GM12878 (cell line): ENCODE measurements around the gene PDE10A.

Source experiments
- CREB1 ChIP-seq: IDR thresholded peaks from 2 replicates; pipeline ENCODE4 v1.6.1; 2012; ENCODE audit warnings: low read depth, mild to moderate bottlenecking, inconsistent platforms
- EZH2 ChIP-seq: IDR thresholded peaks from 2 replicates; pipeline ENCODE4 v1.6.1; 2012; ENCODE audit warnings: low read depth, mild to moderate bottlenecking, control low read depth, inconsistent platforms, low read length, borderline replicate concordance; ENCODE audit not compliant: control insufficient read depth
- LARP7 ChIP-seq: fragments of 450-650 bp; IDR thresholded peaks from 2 replicates; pipeline ENCODE4 v1.6.1; 2017; ENCODE audit warnings: mild to moderate bottlenecking
- POLR2AphosphoS5 ChIP-seq: IDR thresholded peaks from 2 replicates; pipeline ENCODE4 v1.6.1; 2011; ENCODE audit warnings: mild to moderate bottlenecking, low read length, inconsistent platforms
- TF ChIP-seq, protein P1 (sequence below), 3 experiments: IDR thresholded peaks in 2 of 3; conservative IDR thresholded peaks in 1 of 3; 2 replicates each; pipeline ENCODE4 v1.5.1; 2011; ENCODE audit warnings: low read depth in 3 of 3, low read length in 3 of 3, mild to moderate bottlenecking in 3 of 3, control low read depth in 2 of 3, moderate library complexity in 2 of 3, inconsistent platforms in 1 of 3, mixed read lengths in 1 of 3; ENCODE audit not compliant: control insufficient read depth in 2 of 3, insufficient read depth in 1 of 3; ENCODE audit errors: extremely low read depth in 1 of 3

DNA sequence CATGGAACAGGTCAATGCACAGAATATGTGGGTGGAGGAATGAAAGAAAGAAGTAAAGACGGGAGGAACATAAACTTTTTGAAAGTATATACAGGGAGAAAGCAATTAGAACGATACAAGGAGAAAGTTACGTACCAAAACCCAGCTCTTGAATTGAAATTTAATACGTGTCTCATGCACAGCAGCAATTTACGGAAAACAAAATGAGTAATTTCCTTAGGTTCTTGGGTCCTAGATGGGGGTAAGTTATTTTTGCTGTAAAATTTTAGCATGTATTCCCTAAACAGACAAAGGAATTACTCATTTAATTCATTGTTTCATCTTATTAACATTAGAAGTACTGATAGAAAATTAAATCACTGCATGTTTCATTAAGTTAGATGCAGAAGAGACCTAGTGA lies 75.8 kb downstream of the PDE10A start:
- TF ChIP-seq LARP7 (no peak), POLR2AphosphoS5 (no peak), EZH2 (no peak), CREB1 (no peak)
- TF ChIP-seq, protein P1, sequence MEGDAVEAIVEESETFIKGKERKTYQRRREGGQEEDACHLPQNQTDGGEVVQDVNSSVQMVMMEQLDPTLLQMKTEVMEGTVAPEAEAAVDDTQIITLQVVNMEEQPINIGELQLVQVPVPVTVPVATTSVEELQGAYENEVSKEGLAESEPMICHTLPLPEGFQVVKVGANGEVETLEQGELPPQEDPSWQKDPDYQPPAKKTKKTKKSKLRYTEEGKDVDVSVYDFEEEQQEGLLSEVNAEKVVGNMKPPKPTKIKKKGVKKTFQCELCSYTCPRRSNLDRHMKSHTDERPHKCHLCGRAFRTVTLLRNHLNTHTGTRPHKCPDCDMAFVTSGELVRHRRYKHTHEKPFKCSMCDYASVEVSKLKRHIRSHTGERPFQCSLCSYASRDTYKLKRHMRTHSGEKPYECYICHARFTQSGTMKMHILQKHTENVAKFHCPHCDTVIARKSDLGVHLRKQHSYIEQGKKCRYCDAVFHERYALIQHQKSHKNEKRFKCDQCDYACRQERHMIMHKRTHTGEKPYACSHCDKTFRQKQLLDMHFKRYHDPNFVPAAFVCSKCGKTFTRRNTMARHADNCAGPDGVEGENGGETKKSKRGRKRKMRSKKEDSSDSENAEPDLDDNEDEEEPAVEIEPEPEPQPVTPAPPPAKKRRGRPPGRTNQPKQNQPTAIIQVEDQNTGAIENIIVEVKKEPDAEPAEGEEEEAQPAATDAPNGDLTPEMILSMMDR (IDR thresholded peaks at IDR 0.05 in 2 of 3, conservative IDR thresholded peaks at IDR 0.05 in 1 of 3; ENCODE audit: control insufficient read depth in 2 of 3, extremely low read depth in 1 of 3, insufficient read depth in 1 of 3, low read depth in 3 of 3, low read length in 3 of 3): no peak
